Prostate gland (tissue), 2 donors: Measurements from ENCODE around the gene KRTAP1-3. TPM values are rescaled to one million over a fixed set of nuclear protein-coding genes. Genes with fewer than 3 reads are reported as not detected.
"Not testable (repeated sequence)": the region's sequence is repeated elsewhere in the genome, so short reads cannot be mapped to it uniquely, and the experiment has no call there.

Source experiments
- DNase-seq: peaks from one replicate; pipeline ENCODE4 v3.0.0-alpha.2; 2019; ENCODE audit warnings: low spot score
- H3K27ac ChIP-seq, 2 donors: fragments of 200-600 bp; sonication (generic); 2 replicates each; pipeline ENCODE4 v1.5.1; 2017 to 2019
- H3K27me3 ChIP-seq: fragments of 200-600 bp; sonication (generic); replicated peaks from 2 replicates; pipeline ENCODE4 v1.5.1; 2019; ENCODE audit not compliant: insufficient read depth
- H3K36me3 ChIP-seq, 2 donors: fragments of 200-600 bp; sonication (generic); 1 replicate in 1 of 2; 2 replicates in 1 of 2; pipeline versions ENCODE4 v1.5.1 to v1.8.1; 2017 to 2019
- H3K4me1 ChIP-seq: fragments of 200-600 bp; sonication (generic); replicated peaks from 2 replicates; pipeline ENCODE4 v1.5.1; 2019
- H3K4me3 ChIP-seq, 2 donors: fragments of 200-600 bp; sonication (generic); 2 replicates each; pipeline ENCODE4 v1.5.1; 2017 to 2019
- H3K9me3 ChIP-seq: fragments of 200-600 bp; sonication (generic); 2 replicates; pipeline ENCODE4 v1.5.1; 2017
- CTCF ChIP-seq, 4 experiments: fragments of 200-600 bp in 2 of 4; fragments of 450-650 bp in 2 of 4; sonication (generic) in 2 of 4; IDR thresholded peaks; 1 replicate in 3 of 4; 2 replicates in 1 of 4; pipeline ENCODE4 v1.5.1; 2016 to 2019; ENCODE audit warnings: antibody characterized with exemption in 4 of 4, mild to moderate bottlenecking in 2 of 4, moderate library complexity in 2 of 4
- POLR2A ChIP-seq: fragments of 450-650 bp; IDR thresholded peaks from one replicate; pipeline ENCODE4 v1.6.1; 2016; ENCODE audit warnings: antibody characterized with exemption, mild to moderate bottlenecking
- POLR2AphosphoS5 ChIP-seq: sonication (generic); formaldehyde crosslinking; IDR thresholded peaks from one replicate; pipeline ENCODE4 v1.6.1; 2017; ENCODE audit warnings: antibody characterized with exemption
- WGBS: methylation state at CpG from one replicate; pipeline ENCODE4 v1.1.5; 2018; 5-methylcytosine and 5-hydroxymethylcytosine counted together
- intact Hi-C: fragments of 100-400 bp; cut with DNase I; formaldehyde crosslinking; loops from one replicate; pipeline ENCODE4 v1.14.2; 2022
- total RNA-seq, 2 donors: library from RNA; depleted of rRNA; stranded (reverse); fragments of >200 nt; gene quantifications; one replicate each; pipeline ENCODE4 v1.1.0, GENCODE V29; 2016

Gene KRTAP1-3
- total RNA-seq, 2 donors from 2014 or later: not detected

DNA sequence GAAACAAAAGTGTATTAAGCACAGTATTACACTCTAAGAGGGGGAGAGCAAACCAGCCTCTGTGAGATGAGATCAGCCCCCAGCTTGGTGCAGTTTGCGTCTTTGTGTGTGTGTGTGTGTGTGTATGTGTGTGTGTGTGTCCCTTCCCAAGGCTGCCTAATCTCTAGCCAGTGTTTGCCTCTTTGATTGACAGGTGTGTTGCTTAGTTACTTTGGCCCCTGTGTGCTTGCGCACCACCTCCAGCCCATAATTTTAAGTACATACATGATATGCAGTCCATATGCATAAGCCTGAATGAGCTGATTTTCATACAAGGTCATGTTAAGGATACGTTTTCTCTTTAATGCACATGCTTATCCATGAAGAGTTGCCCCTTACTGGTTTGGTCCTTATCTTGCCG lies 32.9 kb downstream of the KRTAP1-3 start:
- WGBS: 92% methylated on average over 4 of the region's 4 CpGs
- Histone ChIP-seq H3K4me1 (no peaks in the 10 kb centered on the region), H3K36me3 (no peaks in the 10 kb centered on the region), H3K27me3 (no peaks in the 10 kb centered on the region), H3K9me3 (no peaks in the 10 kb centered on the region), H3K4me3 (no peak overlapping the region), H3K27ac (no peak overlapping the region)
- TF ChIP-seq CTCF (IDR thresholded peaks at IDR 0.05) (no peak), POLR2AphosphoS5 (no peak), POLR2A (no peak)
- intact Hi-C loops: no loop called here
- no peak for DNase-seq

- H3K4me1 ChIP-seq, DNase-seq, H3K27ac ChIP-seq, H3K9me3 ChIP-seq, H3K27me3 ChIP-seq, H3K4me3 ChIP-seq, intact Hi-C loops, H3K36me3 ChIP-seq: not testable (repeated sequence)
- WGBS: 83% methylated on average over 6 of the region's 6 CpGs
These were observed 35.1 kb downstream of the KRTAP1-3 start, which contains the start of gene KRTAP3-2 for GRCh38 chr17:40999563-40999962. KRTAP3-2 (minus strand) TSS chr17:40999906; CDS start chr17:40999853, 53 bp downstream.

DNA sequence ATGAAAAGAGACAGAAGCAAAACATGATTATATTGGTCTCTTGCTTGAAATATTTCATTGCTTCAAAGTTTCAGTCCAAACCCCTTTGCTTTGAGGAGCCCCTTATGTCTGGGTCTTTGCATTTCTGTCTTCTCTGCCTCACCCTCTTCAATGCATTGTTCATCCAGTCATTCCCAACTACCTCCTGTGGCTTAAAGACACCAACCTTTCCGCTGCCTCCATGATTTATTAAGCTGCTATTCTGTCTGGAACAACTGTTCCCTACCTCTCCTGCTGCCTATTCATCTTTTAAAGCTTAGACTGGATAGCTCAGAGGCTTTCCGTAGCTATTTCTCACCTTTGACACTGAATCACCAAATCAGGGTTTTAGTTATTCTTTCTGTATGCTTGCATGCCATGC lies 37.3 kb downstream of the KRTAP1-3 start:
- Histone ChIP-seq H3K27me3 (no peaks in the 10 kb centered on the region), H3K4me3 (no peak overlapping the region), H3K4me1 (no peaks in the 10 kb centered on the region), H3K36me3 (no peaks in the 10 kb centered on the region), H3K9me3 (no peaks in the 10 kb centered on the region), H3K27ac (no peak overlapping the region)
- WGBS: 86% methylated on average over 2 of the region's 2 CpGs
- DNase-seq: no peak
- no peak for TF ChIP-seq POLR2A
- intact Hi-C loops: no loop called here

GRCh38 chr17:40996829-40997228 lies 37.8 kb downstream of the KRTAP1-3 start:
- Histone ChIP-seq H3K9me3 (no peaks in the 10 kb centered on the region), H3K36me3 (no peaks in the 10 kb centered on the region), H3K4me1 (no peaks in the 10 kb centered on the region), H3K27me3 (no peaks in the 10 kb centered on the region), H3K27ac (no peak overlapping the region), H3K4me3 (no peak overlapping the region)
- intact Hi-C loops: no loop called here
- TF ChIP-seq CTCF (IDR thresholded peaks at IDR 0.05): no peak
- TF ChIP-seq POLR2A: no peak
- TF ChIP-seq POLR2AphosphoS5: no peak
- 79% methylated on average over 4 of the region's 4 CpGs for WGBS
- no peak for DNase-seq

GRCh38 chr17:40995116-40995515 lies 39.6 kb downstream of the KRTAP1-3 start:
- H3K27ac ChIP-seq: no peak overlapping the region
- H3K4me1 ChIP-seq: no peaks in the 10 kb centered on the region
- intact Hi-C loops: no loop called here
- no peak for DNase-seq
- no peaks in the 10 kb centered on the region for H3K27me3 ChIP-seq
- H3K9me3 ChIP-seq: no peaks in the 10 kb centered on the region
- H3K36me3 ChIP-seq: no peaks in the 10 kb centered on the region
- WGBS: 94% methylated on average over 1 of the region's 1 CpG
- no peak overlapping the region for H3K4me3 ChIP-seq
- TF ChIP-seq POLR2AphosphoS5 (no peak), CTCF (IDR thresholded peaks at IDR 0.05) (no peak), POLR2A (no peak)

- TF ChIP-seq CTCF (IDR thresholded peaks at IDR 0.05) (no peak), POLR2AphosphoS5 (no peak), POLR2A (no peak)
- H3K27me3 ChIP-seq: no peaks in the 10 kb centered on the region
- no peaks in the 10 kb centered on the region for H3K4me1 ChIP-seq
- no peak for DNase-seq
- no peaks in the 10 kb centered on the region for H3K36me3 ChIP-seq
- no peak within 1 kb of the TSS for H3K27ac ChIP-seq
- H3K9me3 ChIP-seq: no peaks in the 10 kb centered on the region
- H3K4me3 ChIP-seq: no peak within 1 kb of the TSS
- intact Hi-C loops: no loop called here
- WGBS: 19% methylated on average over 4 of the region's 4 CpGs
These were observed 40.8 kb downstream of the KRTAP1-3 start, which contains the start of gene KRTAP3-3 for GRCh38 chr17:40993839-40994238. KRTAP3-3 (minus strand) TSS chr17:40994164; CDS start chr17:40994097, 67 bp downstream.
